SU-DHL-6 (cell line): ENCODE measurements around the gene ADAMTS17.

Experiments
- H2AFZ ChIP-seq: fragments of 200-600 bp; sonication (generic); 2 replicates; pipeline ENCODE4 v1.6.1; 2014; ENCODE audit warnings: low read depth, mild to moderate bottlenecking, moderate library complexity, mixed read lengths, antibody characterized with exemption, low read length; ENCODE audit not compliant: severe bottlenecking
- H3F3A ChIP-seq: fragments of 200-600 bp; shearing (Covaris generic); 2 replicates; pipeline ENCODE4 v1.6.0; 2016; ENCODE audit warnings: antibody characterized with exemption, mild to moderate bottlenecking; ENCODE audit not compliant: insufficient read depth
- H3K27ac ChIP-seq: fragments of 200-600 bp; sonication (generic); 2 replicates; pipeline ENCODE4 v1.5.1; 2016; ENCODE audit warnings: low read depth, mild to moderate bottlenecking, low read length, moderate library complexity, mixed read lengths
- H3K27me3 ChIP-seq: fragments of 200-600 bp; sonication (generic), shearing (Covaris generic); 2 replicates; pipeline ENCODE4 v1.6.0; 2014; ENCODE audit warnings: mild to moderate bottlenecking, low read length
- H3K36me3 ChIP-seq: fragments of 200-600 bp; sonication (generic); 2 replicates; pipeline ENCODE4 v1.6.1; 2014; ENCODE audit warnings: mild to moderate bottlenecking, low read length, mixed read lengths
- H3K4me2 ChIP-seq: fragments of 300-600, 200-600 bp; shearing (Covaris generic), sonication (generic); 2 replicates; pipeline ENCODE4 v1.6.0; 2014; ENCODE audit warnings: low read length, low read depth, mild to moderate bottlenecking; ENCODE audit not compliant: poor library complexity, severe bottlenecking
- H3K4me3 ChIP-seq: fragments of 200-600 bp; sonication (generic); 2 replicates; pipeline ENCODE4 v1.5.1; 2014; ENCODE audit warnings: antibody characterized with exemption, low read length, mild to moderate bottlenecking, mixed read lengths; ENCODE audit not compliant: insufficient read depth, poor library complexity, severe bottlenecking
- H3K79me2 ChIP-seq: fragments of 200-600 bp; sonication (generic); 2 replicates; pipeline ENCODE4 v1.6.1; 2014; ENCODE audit warnings: mild to moderate bottlenecking, low read length, moderate library complexity; ENCODE audit not compliant: insufficient read depth
- H3K9ac ChIP-seq: fragments of 200-600 bp; sonication (generic); 2 replicates; pipeline ENCODE4 v1.7.0; 2014; ENCODE audit warnings: mild to moderate bottlenecking, low read length
- H3K9me2 ChIP-seq: fragments of 200-600 bp; sonication (generic); replicated peaks from 2 replicates; pipeline ENCODE4 v1.6.1; 2014; ENCODE audit warnings: low read length; ENCODE audit not compliant: insufficient read depth
- H3K9me3 ChIP-seq: fragments of 200-600 bp; sonication (generic); 2 replicates; pipeline ENCODE4 v1.6.1; 2014; ENCODE audit warnings: low read length, mixed read lengths; ENCODE audit not compliant: insufficient read depth
- H4K20me1 ChIP-seq: fragments of 200-600 bp; sonication (generic); 2 replicates; pipeline ENCODE4 v1.6.1; 2014; ENCODE audit warnings: low read depth, mild to moderate bottlenecking, antibody characterized with exemption, low read length, moderate library complexity, mixed read lengths
- EZH2phosphoT487 ChIP-seq: fragments of 200-600 bp; sonication (generic), shearing (Covaris generic); conservative IDR thresholded peaks from 2 replicates; pipeline ENCODE4 v1.6.1; 2018; ENCODE audit warnings: mild to moderate bottlenecking, antibody characterized with exemption, low read length, moderate library complexity, mixed read lengths
- TF ChIP-seq, protein P1 (sequence below): fragments of 200-600 bp; sonication (generic); IDR thresholded peaks from one replicate; pipeline ENCODE4 v1.5.1; 2017; ENCODE audit warnings: antibody characterized with exemption, mild to moderate bottlenecking, low read length, moderate library complexity; ENCODE audit not compliant: insufficient read depth, poor library complexity, severe bottlenecking

The ADAMTS17 gene

DNA sequence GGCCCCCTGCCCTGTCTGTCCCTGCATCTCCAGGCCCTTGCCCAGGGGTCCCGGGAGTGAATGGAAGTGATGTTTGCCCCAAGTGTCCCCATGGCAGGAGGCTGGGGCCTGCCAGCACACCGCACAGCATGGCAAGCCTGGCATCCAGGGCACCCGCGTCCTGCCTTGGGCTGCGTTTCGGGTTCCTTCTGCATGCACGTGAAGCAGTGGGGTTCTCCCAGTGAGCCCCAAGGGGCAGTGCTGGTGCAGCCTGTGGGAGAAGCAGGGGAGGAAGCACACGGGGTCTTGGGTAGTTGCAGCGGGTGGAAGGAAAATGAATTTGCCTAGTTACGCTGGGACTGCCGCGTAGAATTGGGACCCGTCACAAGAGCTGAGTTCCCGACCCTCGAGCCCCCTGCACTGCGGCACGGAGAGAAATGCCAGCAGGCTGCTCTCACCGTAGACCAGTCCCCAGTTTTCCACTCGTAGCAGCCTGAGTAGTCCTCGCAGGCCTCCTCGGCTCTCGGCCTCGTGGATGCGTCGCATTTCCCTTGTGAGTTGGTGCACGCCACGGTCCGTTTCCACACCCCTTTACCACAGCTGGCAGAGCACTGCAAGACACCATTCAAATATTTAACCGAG lies 349.1 kb downstream of the ADAMTS17 start:
- Histone ChIP-seq H3K4me2 (no peak overlapping the region), H3K27me3 (no peaks in the 10 kb centered on the region), H3K9ac (no peak overlapping the region), H3K27ac (no peak overlapping the region), H3K9me2 (no peaks in the 10 kb centered on the region), H3K9me3 (no peaks in the 10 kb centered on the region), H2AFZ (no peak overlapping the region), H3K79me2 (no peaks in the 10 kb centered on the region), H3K36me3 (no peaks in the 10 kb centered on the region), H3F3A (no peaks in the 10 kb centered on the region), H3K4me3 (no peak overlapping the region), H4K20me1 (no peaks in the 10 kb centered on the region)
- no peak for TF ChIP-seq EZH2phosphoT487
- TF ChIP-seq, protein P1, sequence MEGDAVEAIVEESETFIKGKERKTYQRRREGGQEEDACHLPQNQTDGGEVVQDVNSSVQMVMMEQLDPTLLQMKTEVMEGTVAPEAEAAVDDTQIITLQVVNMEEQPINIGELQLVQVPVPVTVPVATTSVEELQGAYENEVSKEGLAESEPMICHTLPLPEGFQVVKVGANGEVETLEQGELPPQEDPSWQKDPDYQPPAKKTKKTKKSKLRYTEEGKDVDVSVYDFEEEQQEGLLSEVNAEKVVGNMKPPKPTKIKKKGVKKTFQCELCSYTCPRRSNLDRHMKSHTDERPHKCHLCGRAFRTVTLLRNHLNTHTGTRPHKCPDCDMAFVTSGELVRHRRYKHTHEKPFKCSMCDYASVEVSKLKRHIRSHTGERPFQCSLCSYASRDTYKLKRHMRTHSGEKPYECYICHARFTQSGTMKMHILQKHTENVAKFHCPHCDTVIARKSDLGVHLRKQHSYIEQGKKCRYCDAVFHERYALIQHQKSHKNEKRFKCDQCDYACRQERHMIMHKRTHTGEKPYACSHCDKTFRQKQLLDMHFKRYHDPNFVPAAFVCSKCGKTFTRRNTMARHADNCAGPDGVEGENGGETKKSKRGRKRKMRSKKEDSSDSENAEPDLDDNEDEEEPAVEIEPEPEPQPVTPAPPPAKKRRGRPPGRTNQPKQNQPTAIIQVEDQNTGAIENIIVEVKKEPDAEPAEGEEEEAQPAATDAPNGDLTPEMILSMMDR = no peak

DNA sequence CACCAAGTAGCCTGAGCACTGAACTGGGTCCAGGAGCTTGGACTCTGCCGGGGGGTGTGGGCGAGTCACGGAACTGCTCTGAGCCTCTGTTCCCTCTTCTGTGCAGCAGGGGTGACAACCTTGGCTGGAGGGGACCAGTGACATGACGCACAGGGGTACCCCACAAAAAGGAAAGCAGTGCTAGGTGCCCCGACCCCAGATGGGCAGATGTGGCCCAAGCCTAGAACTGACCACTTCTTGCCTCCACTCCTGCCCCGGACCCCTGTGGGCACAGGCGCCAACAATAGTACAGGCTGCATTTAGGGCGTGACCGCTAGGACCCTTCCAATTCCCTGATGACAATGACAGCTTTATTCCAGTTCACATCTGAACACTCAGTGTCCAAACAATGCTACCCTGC lies 352.7 kb downstream of the ADAMTS17 start:
- Histone ChIP-seq H3K36me3 (no peaks in the 10 kb centered on the region), H4K20me1 (no peaks in the 10 kb centered on the region), H3K9ac (no peak overlapping the region), H3K4me2 (no peak overlapping the region), H3K9me2 (no peaks in the 10 kb centered on the region), H3K27me3 (no peaks in the 10 kb centered on the region), H3K9me3 (no peaks in the 10 kb centered on the region), H3F3A (no peaks in the 10 kb centered on the region), H3K4me3 (no peak overlapping the region), H3K27ac (no peak overlapping the region), H3K79me2 (no peaks in the 10 kb centered on the region), H2AFZ (no peak overlapping the region)
- TF ChIP-seq EZH2phosphoT487 = no peak
- TF ChIP-seq, protein P1 = no peak

DNA sequence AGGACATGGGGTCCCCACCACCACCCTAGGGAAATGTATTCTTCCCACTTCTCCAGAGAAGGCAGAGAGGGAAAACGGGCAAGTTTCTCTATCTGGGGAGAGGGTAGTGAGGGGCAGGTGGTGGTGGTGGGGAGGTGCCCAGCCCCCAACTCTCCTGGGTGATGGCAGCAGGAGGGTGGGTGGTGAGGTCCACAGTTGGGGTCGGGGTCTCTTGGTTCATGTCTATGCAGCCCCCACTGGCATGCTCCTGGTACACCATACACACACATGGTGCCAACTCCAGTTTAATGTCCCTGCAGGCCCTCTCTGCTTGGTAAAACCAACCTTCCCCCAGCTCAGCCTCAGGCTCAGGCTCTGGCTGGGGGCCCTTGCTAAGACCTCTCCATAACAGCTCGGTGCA lies 354.1 kb downstream of the ADAMTS17 start:
- Histone ChIP-seq H4K20me1 (no peaks in the 10 kb centered on the region), H3F3A (no peaks in the 10 kb centered on the region), H3K79me2 (no peaks in the 10 kb centered on the region), H3K4me3 (no peak overlapping the region), H3K27ac (no peak overlapping the region), H3K4me2 (no peak overlapping the region), H3K36me3 (no peaks in the 10 kb centered on the region), H3K9ac (no peak overlapping the region), H3K9me2 (no peaks in the 10 kb centered on the region), H3K27me3 (no peaks in the 10 kb centered on the region; the same call in 1 of the 2 replicates), H2AFZ (no peak overlapping the region), H3K9me3 (no peaks in the 10 kb centered on the region)
- TF ChIP-seq EZH2phosphoT487 = no peak
- TF ChIP-seq, protein P1 = no peak
